Neural crest cell (in vitro differentiated cells): ENCODE results near the gene KCNMA1. TPM values are rescaled to one million over a fixed set of nuclear protein-coding genes. Genes with fewer than 3 reads are reported as not detected.

Experiments used
- DNase-seq: peaks from one replicate; pipeline ENCODE4 v3.0.0; 2021; ENCODE audit warnings: low read depth, mixed read lengths, low spot score
- H3K27ac Mint-ChIP-seq: one replicate; pipeline ENCODE4 v1.8.0; 2021; ENCODE audit warnings: mild to moderate bottlenecking, mixed read lengths; ENCODE audit not compliant: unreplicated experiment
- H3K27me3 Mint-ChIP-seq: 2 replicates; pipeline ENCODE4 v1.8.0; 2021; ENCODE audit warnings: low read depth, mild to moderate bottlenecking, mixed read lengths
- H3K36me3 Mint-ChIP-seq: 2 replicates; pipeline ENCODE4 v1.8.0; 2021; ENCODE audit warnings: low read depth, mild to moderate bottlenecking, mixed read lengths
- H3K4me1 Mint-ChIP-seq: 2 replicates; pipeline ENCODE4 v1.8.0; 2021; ENCODE audit warnings: mixed read lengths
- H3K4me3 Mint-ChIP-seq: one replicate; pipeline ENCODE4 v1.8.0; 2021; ENCODE audit warnings: mild to moderate bottlenecking, mixed read lengths
- H3K9me3 Mint-ChIP-seq: 2 replicates; pipeline ENCODE4 v1.8.0; 2021; ENCODE audit warnings: mixed read lengths
- total RNA-seq: library from RNA; stranded (reverse); gene quantifications from 2 replicates; pipeline ENCODE4 v1.2.1, GENCODE V29; 2021
- TF ChIP-seq, protein P1 (sequence below): fragments of 200-600 bp; sonication (generic); conservative IDR thresholded peaks from 2 replicates; pipeline ENCODE4 v1.5.0; 2021; ENCODE audit warnings: antibody characterized with exemption, mild to moderate bottlenecking

KCNMA1 gene
- total RNA-seq, 1 donor from 2014 or later: 1.7 TPM

DNA sequence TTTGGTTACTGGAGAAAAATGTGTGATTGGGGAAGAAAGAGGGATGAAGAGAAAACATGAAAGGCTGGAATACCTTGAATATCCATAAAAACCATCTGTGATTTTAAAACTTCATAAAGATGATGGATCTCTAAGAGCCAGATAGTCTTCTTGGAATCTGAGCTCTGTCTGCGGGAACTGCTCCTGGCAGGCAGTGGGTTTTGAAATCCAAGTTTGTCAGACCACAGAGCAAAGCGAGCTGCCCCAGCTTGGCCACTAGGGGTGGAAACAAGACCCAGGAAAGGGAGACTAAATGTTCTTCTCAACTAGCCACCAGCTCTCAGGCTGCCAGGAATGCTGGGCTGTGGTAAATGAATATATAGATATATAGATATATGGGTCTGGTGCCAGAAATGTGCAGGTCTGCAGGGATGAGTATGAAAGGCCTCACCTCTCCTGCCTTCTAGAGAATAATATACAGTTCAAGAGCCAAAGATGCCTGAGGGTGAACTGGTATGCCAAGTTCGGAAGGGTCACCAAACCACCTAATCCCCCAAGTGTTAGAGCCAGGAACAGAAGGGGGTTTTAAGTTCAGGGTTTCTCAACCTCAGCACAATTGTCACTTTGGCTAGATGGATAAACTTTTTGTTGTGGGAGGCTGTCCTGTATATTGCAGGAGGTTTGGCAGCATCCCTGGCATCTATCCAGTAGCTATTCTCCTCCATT lies 208.8 kb downstream of the KCNMA1 start:
- Mint-ChIP-seq H3K4me3 (no peak overlapping the region), H3K27ac (no peak overlapping the region), H3K36me3 (no peaks in the 10 kb centered on the region), H3K9me3 (no peaks in the 10 kb centered on the region), H3K4me1 (no peaks in the 10 kb centered on the region), H3K27me3 (peaks cover 5% of the 10 kb centered on the region)
- TF ChIP-seq, protein P1, sequence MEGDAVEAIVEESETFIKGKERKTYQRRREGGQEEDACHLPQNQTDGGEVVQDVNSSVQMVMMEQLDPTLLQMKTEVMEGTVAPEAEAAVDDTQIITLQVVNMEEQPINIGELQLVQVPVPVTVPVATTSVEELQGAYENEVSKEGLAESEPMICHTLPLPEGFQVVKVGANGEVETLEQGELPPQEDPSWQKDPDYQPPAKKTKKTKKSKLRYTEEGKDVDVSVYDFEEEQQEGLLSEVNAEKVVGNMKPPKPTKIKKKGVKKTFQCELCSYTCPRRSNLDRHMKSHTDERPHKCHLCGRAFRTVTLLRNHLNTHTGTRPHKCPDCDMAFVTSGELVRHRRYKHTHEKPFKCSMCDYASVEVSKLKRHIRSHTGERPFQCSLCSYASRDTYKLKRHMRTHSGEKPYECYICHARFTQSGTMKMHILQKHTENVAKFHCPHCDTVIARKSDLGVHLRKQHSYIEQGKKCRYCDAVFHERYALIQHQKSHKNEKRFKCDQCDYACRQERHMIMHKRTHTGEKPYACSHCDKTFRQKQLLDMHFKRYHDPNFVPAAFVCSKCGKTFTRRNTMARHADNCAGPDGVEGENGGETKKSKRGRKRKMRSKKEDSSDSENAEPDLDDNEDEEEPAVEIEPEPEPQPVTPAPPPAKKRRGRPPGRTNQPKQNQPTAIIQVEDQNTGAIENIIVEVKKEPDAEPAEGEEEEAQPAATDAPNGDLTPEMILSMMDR: peak; percentile 63
- peak; percentile 26 for DNase-seq

DNA sequence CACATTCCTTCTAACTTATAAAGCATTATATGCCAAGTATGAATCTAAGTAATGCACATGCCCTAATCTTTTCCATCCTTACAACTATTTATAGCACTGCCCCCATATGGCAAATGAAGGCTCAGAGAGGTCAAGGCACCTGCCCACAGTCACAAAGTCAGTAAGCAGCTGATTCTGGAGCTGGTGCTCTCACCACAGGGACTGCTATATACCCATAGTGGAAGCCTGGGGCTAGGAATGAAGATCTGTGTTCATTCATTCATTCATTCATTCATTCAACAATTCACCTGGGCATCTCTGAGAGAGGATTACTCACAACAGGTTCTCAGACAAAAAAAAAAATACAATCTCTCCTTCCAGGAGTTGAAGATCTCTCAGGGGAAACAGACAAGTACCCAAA lies 213.4 kb downstream of the KCNMA1 start:
- H3K36me3 Mint-ChIP-seq: no peaks in the 10 kb centered on the region
- no peaks in the 10 kb centered on the region for H3K4me1 Mint-ChIP-seq
- H3K27me3 Mint-ChIP-seq: peaks cover 3% of the 10 kb centered on the region
- no peak for DNase-seq
- no peak overlapping the region for H3K4me3 Mint-ChIP-seq
- no peaks in the 10 kb centered on the region for H3K9me3 Mint-ChIP-seq
- H3K27ac Mint-ChIP-seq: no peak overlapping the region
- TF ChIP-seq, protein P1: no peak

DNA sequence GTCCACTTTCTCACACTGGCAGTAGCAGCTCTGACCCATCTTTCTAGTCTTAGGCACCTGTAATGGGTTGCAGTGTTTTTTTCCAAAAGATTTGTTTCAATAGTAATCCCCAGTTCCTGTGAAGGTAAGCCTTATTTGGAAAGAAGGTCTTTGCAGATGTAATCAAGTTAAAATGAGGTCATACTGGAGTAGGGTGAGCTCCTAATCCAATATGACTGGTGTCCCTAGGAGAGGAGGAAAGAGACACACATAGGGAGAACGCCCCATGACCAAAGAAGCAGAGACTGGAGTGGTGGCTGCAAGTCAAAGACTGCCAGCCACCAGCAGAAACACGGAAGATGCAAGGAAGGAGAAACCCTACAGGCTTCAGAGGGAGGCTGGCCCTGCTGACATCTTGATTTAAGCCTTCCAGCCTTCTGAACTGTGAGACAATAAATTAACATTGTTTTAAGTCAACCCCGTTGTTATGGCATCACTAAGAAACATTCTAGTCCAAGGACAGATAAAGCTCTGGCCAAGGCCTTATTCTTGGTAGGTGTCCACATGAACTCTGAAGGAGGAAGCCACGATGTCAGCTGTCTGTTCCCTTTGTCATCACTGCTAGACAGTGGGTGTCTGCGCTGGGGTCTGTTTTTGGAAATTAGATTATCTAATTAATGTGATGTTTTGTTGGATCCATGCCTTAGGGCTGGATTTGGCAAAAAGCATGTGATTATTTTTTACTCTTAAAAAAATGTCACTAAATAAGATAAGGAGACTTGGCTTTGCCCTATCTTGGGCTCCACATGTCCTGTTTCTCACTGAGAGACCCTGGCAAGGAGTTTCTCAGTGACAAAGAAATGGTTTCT lies 214.9 kb downstream of the KCNMA1 start:
- no peak overlapping the region for H3K27ac Mint-ChIP-seq
- H3K36me3 Mint-ChIP-seq: no peaks in the 10 kb centered on the region
- no peak overlapping the region for H3K4me3 Mint-ChIP-seq
- H3K9me3 Mint-ChIP-seq: no peaks in the 10 kb centered on the region
- no peaks in the 10 kb centered on the region for H3K27me3 Mint-ChIP-seq
- DNase-seq: no peak
- TF ChIP-seq, protein P1: no peak
- no peaks in the 10 kb centered on the region for H3K4me1 Mint-ChIP-seq

DNA sequence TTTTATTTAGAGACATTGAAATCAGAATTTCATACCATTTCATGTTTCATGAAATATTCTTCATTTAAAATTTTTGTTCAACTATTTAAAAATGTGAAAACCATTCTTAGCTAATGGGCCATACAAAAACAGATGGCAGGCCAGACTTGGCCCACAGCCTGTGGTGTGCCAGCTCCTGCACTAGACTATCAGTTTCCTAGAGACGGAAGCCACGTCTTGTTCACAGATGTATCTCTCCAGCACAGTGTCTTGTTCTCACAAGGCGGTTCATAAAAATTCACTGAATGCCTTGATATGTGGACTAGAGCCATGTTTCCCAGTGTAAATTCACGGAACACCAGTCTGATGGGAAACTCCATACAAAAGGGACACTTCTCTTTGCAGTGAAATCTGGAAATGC lies 216.0 kb downstream of the KCNMA1 start:
- H3K27ac Mint-ChIP-seq: no peak overlapping the region
- no peaks in the 10 kb centered on the region for H3K4me1 Mint-ChIP-seq
- no peak for DNase-seq
- H3K36me3 Mint-ChIP-seq: no peaks in the 10 kb centered on the region
- no peaks in the 10 kb centered on the region for H3K9me3 Mint-ChIP-seq
- TF ChIP-seq, protein P1: no peak
- no peaks in the 10 kb centered on the region for H3K27me3 Mint-ChIP-seq
- H3K4me3 Mint-ChIP-seq: no peak overlapping the region

DNA sequence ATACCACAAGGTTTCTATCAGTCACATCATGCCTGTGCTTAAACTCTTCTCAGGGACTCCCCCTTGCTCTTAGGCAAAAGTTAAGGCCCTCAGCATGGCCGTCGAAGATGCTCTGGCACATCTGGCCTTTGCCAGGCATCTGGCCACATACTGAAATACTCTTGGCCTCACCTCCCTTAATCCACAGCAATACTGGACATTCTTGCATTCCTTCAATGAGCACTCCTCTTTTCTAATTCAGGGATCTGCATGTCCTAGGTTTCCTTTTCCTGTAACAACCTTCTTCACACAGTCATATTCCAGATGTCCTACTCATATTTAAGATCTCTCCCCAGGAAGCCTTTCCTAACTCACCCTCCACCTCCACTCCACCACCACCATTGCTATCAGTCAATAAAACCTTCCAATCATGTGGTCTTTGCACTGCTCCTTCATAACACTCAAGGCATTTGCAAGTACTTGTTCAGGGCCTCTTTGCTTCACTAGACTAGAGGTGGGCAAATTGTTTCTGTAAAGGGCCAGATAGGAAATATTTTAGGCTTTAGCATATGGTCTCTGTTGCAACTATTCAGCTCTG lies 216.6 kb downstream of the KCNMA1 start:
- Mint-ChIP-seq H3K9me3 (no peaks in the 10 kb centered on the region), H3K36me3 (no peaks in the 10 kb centered on the region), H3K4me1 (no peaks in the 10 kb centered on the region), H3K27me3 (no peaks in the 10 kb centered on the region), H3K4me3 (no peak overlapping the region), H3K27ac (no peak overlapping the region)
- DNase-seq: no peak
- TF ChIP-seq, protein P1: no peak
